Esophagus squamous epithelium (tissue), 4 donors: ENCODE data around the gene FAM227B.

Experiments used
- CTCF ChIP-seq, 6 experiments: fragments of 450-650 bp in 4 of 6; fragments of 200-600 bp in 2 of 6; sonication (generic) in 2 of 6; IDR thresholded peaks; one replicate each; pipeline ENCODE4 v1.5.1; 2016 to 2019; ENCODE audit warnings: antibody characterized with exemption in 6 of 6, mild to moderate bottlenecking in 4 of 6, moderate library complexity in 4 of 6
- POLR2A ChIP-seq, 4 donors: fragments of 450-650 bp; IDR thresholded peaks; one replicate each; pipeline ENCODE4 v1.6.1; 2017; ENCODE audit warnings: antibody characterized with exemption in 4 of 4, mild to moderate bottlenecking in 4 of 4, moderate library complexity in 3 of 4

GRCh38 chr15:49278751-49279150, 341.9 kb downstream of the FAM227B start:
- TF ChIP-seq CTCF (IDR thresholded peaks at IDR 0.05), result no peak
- no peak for TF ChIP-seq POLR2A (IDR thresholded peaks at IDR 0.05)
